Cardiac muscle cell (in vitro differentiated cells and primary cell): Measurements from ENCODE around the gene CDK12. TPM values are rescaled to one million over a fixed set of nuclear protein-coding genes. Genes with fewer than 3 reads are reported as not detected.
"Not testable (repeated sequence)": the region's sequence is repeated elsewhere in the genome, so short reads cannot be mapped to it uniquely, and the experiment has no call there.

Experiments
- DNase-seq, 2 donors: peaks; one replicate each; pipeline versions ENCODE4 v3.0.0 to v3.0.0-alpha.2; 2010 to 2017; ENCODE audit warnings: low read depth in 1 of 2, low spot score in 1 of 2
- H3K27ac ChIP-seq: fragments of 200-600 bp; sonication (generic); 2 replicates; pipeline ENCODE4 v1.5.1; 2016
- H3K27me3 ChIP-seq: fragments of 200-600 bp; sonication (generic); 2 replicates; pipeline ENCODE4 v1.6.0; 2016; ENCODE audit warnings: control low read depth
- H3K36me3 ChIP-seq: fragments of 200-600 bp; sonication (generic); 2 replicates; pipeline ENCODE4 v1.5.1; 2016; ENCODE audit warnings: control low read depth
- H3K4me1 ChIP-seq: fragments of 200-600 bp; sonication (generic); 2 replicates; pipeline ENCODE4 v1.8.1; 2017; ENCODE audit warnings: low read depth, mild to moderate bottlenecking, mixed run types
- H3K4me3 ChIP-seq: fragments of 200-600 bp; sonication (generic); 2 replicates; pipeline ENCODE4 v1.5.1; 2016; ENCODE audit warnings: mild to moderate bottlenecking
- H3K9me3 ChIP-seq: fragments of 200-600 bp; sonication (generic); 2 replicates; pipeline ENCODE4 v1.5.1; 2017; ENCODE audit warnings: low read depth, mild to moderate bottlenecking, control low read depth
- CTCF ChIP-seq: IDR thresholded peaks from 2 replicates; pipeline ENCODE4 v1.5.1; 2012; ENCODE audit warnings: low read depth, mild to moderate bottlenecking, low read length
- polyA plus RNA-seq: library from polyadenylated mRNA; unstranded; fragments of >200 nt; fragmentation: Nextera tagmentation; extraction: Ambion mirVana; gene quantifications from 2 replicates; pipeline ENCODE4 v1.2.1, GENCODE V29; 2016
- total RNA-seq: library from RNA; depleted of rRNA; stranded (reverse); fragments of >200 nt; gene quantifications from 2 replicates; pipeline ENCODE4 v1.2.3, GENCODE V29; 2016

The CDK12 gene
- 31.2 and 47.1 TPM in 2 replicates for total RNA-seq
- polyA plus RNA-seq, result 10.9 and 14.1 TPM in 2 replicates

GRCh38 chr17:39461113-39461925, at the start of gene CDK12:
CDK12 (plus strand) TSS chr17:39461486; CDS start chr17:39462072, 586 bp downstream.
- TF ChIP-seq CTCF, result no peak
- peak within 1 kb of the TSS; percentile 88 for H3K4me3 ChIP-seq
- DNase-seq, result peak; percentile 100
- H3K4me1 ChIP-seq, result peaks cover 23% of the 10 kb centered on the region
- H3K27me3 ChIP-seq, result no peaks in the 10 kb centered on the region
- peak within 1 kb of the TSS; percentile 98 for H3K27ac ChIP-seq
- H3K36me3 ChIP-seq, result no peaks in the 10 kb centered on the region
- H3K9me3 ChIP-seq, result no peaks in the 10 kb centered on the region

- no peak for DNase-seq
- Histone ChIP-seq H3K4me3 (no peak overlapping the region), H3K4me1 (no peaks in the 10 kb centered on the region), H3K36me3 (peaks cover 39% of the 10 kb centered on the region), H3K9me3 (no peaks in the 10 kb centered on the region), H3K27ac (no peak overlapping the region), H3K27me3 (no peaks in the 10 kb centered on the region)
- TF ChIP-seq CTCF, result no peak
Observed at GRCh38 chr17:39416141-39416540, 45.1 kb upstream of the CDK12 start.

GRCh38 chr17:39429600-39429999, 31.7 kb upstream of the CDK12 start:
- no peak overlapping the region for H3K4me3 ChIP-seq
- peaks cover 65% of the 10 kb centered on the region for H3K36me3 ChIP-seq
- peaks cover 10% of the 10 kb centered on the region for H3K4me1 ChIP-seq
- no peaks in the 10 kb centered on the region for H3K27me3 ChIP-seq
- no peaks in the 10 kb centered on the region for H3K9me3 ChIP-seq
- no peak for TF ChIP-seq CTCF
- H3K27ac ChIP-seq, result no peak overlapping the region
- no peak for DNase-seq

- DNase-seq, H3K4me1 ChIP-seq, H3K4me3 ChIP-seq, H3K9me3 ChIP-seq, H3K27ac ChIP-seq, H3K27me3 ChIP-seq: not testable (repeated sequence)
- peaks cover 53% of the 10 kb centered on the region for H3K36me3 ChIP-seq
Observed at GRCh38 chr17:39439868-39440267, 21.4 kb upstream of the CDK12 start.

- Histone ChIP-seq H3K9me3 (no peaks in the 10 kb centered on the region), H3K4me1 (no peaks in the 10 kb centered on the region), H3K4me3 (no peak overlapping the region), H3K27me3 (no peaks in the 10 kb centered on the region), H3K36me3 (peaks cover 67% of the 10 kb centered on the region), H3K27ac (no peak overlapping the region)
- no peak for DNase-seq
- no peak for TF ChIP-seq CTCF
Observed at GRCh38 chr17:39443326-39443725, 18.0 kb upstream of the CDK12 start.

- H3K36me3 ChIP-seq, result peaks cover 32% of the 10 kb centered on the region
Observed at GRCh38 chr17:39447561-39447960, 13.7 kb upstream of the CDK12 start.

More at GRCh38 chr17:39447561-39447960, 13.7 kb upstream of the CDK12 start:
- no peak overlapping the region for H3K27ac ChIP-seq
- no peak overlapping the region for H3K4me3 ChIP-seq
- TF ChIP-seq CTCF, result no peak
- no peak for DNase-seq
- H3K4me1 ChIP-seq, result peaks cover 7% of the 10 kb centered on the region
- H3K9me3 ChIP-seq, result no peaks in the 10 kb centered on the region
- H3K27me3 ChIP-seq, result no peaks in the 10 kb centered on the region
